NOMO-1 treated with DMSO at 0.1 percent for 48 hours (cell line): ENCODE data around the gene KISS1R.
"Not testable (repeated sequence)": the region's sequence is repeated elsewhere in the genome, so short reads cannot be mapped to it uniquely, and the experiment has no call there.

Experiments used
- DNase-seq: peaks from one replicate; lab custom pipeline; 2025; ENCODE audit not compliant: unreplicated experiment; lab: John Stamatoyannopoulos, UW

Gene KISS1R

GRCh38 chr19:917323-918151 is at the start of gene KISS1R:
TSS of gene KISS1R (plus strand) at chr19:917333. CDS start at chr19:917503, 170 bp downstream.
- DNase-seq = peak; percentile 37

- DNase-seq = no peak
Measured at GRCh38 chr19:867855-868457, 49.2 kb upstream of the KISS1R start.

DNA sequence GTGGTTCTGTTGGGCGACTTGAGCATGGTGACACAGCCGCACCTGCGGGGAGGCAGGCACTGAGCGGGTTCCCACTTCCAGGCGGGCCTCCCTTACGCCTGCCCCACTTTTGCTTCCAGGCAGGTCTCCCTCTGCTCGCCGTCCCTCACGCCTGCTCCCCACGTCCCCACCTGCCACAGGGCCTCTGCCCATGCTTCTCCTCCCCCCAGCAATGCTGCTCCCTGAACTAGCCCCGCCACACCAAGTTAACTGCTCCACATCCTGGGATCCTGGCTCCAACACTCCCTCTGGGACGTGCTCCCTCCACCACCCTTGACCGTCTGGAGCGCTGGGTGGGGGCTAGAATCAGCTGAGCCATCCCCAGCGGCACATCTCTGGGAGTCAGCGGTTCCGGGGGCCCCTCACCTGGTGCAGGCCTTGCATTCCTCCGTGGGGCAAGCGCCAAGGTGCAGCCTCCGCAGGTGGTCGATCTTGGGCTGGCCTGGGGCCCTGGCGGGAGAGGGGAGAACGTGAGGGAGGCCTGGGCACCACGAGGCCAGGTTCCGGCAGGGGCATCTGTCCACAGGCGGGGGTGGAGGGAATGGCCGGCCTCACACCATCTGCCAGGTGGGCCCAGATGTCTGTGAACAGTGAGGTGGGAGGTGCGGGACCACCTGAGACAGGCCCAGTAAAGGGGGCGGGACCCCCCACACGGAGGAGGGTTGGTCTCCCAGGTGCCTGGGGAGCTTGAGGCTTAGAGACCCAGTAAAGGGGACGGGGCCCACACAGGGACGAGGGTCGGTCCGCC is 48.5 kb upstream of the KISS1R start:
- no peak for DNase-seq

DNA sequence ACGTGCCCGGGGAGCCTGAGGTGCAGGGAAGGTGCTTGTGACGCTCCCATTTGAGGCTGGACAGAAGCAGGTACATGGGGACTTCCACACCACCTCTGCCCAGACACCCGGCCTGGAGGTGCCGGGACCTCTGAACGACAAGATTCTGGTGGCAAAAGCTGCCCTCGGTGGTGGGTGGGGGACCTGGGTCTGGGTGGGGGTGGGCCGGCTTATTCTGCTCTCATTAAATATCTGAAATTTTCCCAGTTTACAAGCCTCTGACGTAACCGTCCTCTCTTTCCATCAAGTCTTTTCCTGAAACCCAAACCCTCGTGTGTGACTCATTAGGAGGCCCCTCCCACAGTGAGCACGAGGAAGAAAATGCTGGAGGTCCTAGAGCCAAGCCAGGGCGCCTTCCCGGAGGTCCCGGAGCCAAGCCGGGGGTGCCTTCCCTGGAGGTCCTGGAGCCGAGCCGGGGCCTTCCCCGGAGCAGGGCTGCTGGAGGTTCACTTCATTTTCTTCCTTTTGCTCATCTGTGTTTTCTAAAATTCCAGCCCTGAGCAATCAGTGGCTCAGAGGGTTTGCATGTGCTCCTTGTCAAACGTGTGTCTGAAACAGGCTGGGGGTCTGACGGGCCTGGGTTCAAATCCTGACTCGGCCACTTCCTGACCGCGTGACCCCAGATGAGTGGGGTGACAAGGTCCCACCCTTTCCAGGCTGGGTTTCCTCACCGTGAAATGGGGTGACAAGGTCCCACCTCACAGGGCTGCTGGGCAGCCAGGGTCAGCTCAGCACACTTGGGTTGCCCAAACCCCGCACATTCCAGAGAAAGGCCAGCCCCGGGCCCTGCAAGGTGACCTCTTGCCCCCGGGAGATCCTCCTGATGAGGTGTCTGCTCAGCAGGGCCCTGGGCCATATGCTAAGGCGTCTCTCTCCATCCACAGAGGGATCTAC is 47.6 kb upstream of the KISS1R start:
- DNase-seq = no peak

- no peak for DNase-seq
Measured at GRCh38 chr19:870314-870713, 46.8 kb upstream of the KISS1R start.

DNA sequence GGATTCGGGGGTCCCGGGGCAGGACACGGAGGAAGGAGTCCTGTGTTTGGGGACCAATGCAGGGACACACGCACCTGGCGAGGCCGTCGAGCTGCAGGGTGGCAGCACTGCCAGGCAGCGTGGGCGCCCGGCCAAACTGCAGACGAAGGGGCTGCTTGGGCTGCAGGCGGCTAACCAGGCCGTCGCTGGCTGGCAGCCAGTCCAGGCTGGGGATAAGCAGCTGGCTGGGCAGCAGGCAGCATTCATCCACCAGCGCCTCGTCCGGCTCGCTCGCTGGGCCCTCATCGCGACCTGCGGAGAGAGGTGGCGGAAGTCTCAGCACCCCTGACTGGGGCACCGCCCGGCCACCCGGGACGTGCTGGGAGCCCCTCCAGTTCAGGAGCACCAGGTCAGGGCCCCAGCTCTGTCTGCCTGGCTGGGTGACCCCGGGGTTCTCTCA is 46.2 kb upstream of the KISS1R start:
- DNase-seq = no peak

DNA sequence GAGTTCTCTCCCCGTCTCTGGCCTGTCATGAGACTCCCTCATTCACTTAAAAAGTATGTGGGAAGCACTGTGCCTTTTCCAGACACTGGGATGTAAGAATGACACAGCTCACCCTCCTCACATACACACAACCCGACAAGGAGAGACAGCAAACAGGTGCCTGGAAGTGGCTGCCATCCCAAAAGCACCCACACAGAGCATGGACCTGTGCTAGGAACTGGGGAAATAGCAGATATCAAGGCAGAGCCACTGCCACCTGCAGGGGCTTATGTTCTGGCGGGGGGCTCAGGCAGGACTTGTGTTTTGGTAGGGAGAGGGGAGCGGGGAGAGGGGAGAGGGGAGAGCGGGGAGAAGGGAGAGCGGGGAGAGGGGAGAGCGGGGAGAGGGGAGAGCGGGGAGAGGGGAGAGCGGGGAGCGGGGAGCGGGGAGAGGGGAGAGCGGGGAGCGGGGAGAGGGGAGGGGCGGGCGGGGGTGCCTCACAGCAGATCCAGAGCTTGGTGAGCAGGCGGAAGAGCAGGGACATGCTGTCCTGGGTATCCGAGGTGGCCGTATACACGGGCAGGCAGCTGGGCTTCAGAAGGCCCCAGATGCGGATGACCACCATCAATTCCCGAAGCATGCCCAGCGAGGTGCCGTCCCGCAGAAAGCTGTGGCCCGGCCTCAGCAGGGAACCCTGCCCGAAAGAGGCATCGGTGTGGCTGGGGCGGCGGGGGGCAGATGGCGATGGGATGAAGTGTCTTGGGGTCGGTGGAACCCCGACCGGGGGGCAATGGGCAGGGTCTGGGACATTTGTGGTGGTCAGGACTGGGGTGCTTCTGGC is 45.5 kb upstream of the KISS1R start:
- DNase-seq = no peak

GRCh38 chr19:872266-872951 is 44.7 kb upstream of the KISS1R start:
- DNase-seq = peak; percentile 60

GRCh38 chr19:873084-873483 is 44.0 kb upstream of the KISS1R start:
- DNase-seq = peak; percentile 26

DNA sequence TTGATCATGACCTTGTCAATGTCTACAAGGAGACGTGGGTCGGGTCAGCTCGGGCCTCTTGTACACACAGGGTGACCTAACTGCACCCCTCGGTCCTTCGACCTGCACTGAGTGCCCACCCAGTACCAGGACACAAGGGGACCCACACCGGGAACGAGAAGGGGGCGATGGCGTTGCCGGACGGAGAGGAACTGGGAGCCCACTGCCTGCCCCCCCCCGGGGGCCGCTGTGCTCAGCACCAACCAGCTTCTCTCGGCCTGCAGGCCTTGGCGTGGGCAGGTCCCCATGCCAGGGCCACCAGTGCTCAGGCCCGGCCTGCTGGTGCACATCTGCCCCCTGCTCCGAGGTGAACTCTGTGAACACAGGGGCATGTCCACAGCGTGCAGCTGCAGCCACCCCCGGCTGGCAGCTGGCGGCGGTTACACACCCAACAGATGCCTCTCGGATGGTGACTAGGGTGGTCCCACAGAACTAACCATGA is 43.5 kb upstream of the KISS1R start:
- DNase-seq = no peak

GRCh38 chr19:875265-875879 is 41.8 kb upstream of the KISS1R start:
- DNase-seq = no peak

- DNase-seq = no peak
Measured at GRCh38 chr19:876089-876488, 41.0 kb upstream of the KISS1R start.

GRCh38 chr19:876780-877314 is 40.3 kb upstream of the KISS1R start:
- no peak for DNase-seq

GRCh38 chr19:877992-878660 is 39.0 kb upstream of the KISS1R start:
- DNase-seq = not testable (repeated sequence)

DNA sequence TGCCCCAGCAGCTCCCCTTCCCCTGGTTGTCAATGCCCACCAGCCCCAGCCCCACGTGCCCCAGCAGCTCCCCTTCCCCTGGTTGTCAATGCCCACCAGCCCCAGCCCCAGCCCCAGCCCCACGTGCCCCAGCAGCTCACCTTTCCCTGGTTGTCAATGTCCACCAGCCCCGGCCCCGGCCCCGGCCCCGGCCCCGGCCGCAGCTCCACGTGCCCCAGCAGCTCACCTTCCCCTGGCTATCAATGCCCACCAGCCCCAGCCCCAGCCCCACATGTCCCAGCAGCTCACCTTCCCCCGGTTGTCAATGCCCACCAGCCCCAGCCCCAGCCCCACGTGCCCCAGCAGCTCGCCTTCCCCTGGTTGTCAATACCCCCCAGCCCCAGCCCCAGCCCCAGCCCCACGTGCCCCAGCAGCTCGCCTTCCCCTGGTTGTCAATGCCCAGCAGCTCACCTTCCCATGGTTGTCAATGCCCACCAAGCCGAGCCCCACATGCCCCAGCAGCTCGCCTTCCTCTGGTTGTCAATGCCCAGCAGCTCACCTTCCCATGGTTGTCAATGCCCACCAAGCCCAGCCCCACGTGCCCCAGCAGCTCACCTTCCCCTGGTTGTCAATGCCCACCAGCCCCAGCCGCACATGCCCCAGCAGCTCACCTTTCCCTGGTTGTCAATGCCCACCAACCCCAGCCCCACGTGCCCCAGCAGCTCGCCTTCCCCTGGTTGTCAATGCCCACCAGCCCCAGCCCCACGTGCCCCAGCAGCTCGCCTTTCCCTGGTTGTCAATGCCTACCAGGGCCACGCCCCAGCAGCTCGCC is 38.2 kb upstream of the KISS1R start:
- DNase-seq = not testable (repeated sequence)

GRCh38 chr19:879711-880438 is 37.3 kb upstream of the KISS1R start:
- DNase-seq = no peak
